ENCODE measurements around the gene PRKCZ. TPM values are rescaled to one million over a fixed set of nuclear protein-coding genes. Genes with fewer than 3 reads are reported as not detected.

Gene PRKCZ
- total RNA-seq, 3 donors from 2014 or later (not counting 1 experiment from before 2014, with no cell fraction given), result 25.1 to 37.1 (median 30.5) TPM

DNA sequence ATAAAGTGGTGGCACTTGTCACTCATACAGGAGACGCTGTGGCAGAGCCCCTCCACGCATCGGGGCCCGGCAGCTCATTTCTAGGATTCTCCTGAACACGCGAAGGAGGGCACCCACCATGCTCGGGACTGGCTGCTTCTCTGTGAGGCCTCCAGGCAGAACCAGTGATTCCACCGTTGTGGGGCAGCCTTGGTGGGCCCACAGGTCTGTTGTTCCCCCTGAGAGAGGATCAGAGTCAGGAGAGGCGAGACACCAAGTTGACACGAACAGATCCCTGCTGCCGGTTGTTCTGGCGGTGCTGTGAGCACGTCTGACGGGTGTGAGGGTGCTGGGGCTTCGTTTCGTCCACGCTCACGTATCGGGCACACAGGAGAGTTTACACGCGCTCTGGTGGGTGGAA lies 26.6 kb downstream of the PRKCZ start:
- Histone ChIP-seq H3K9me3 (ENCODE audit: control insufficient read depth, insufficient read depth, low read length) (peaks cover 19% of the 10 kb centered on the region), H3K4me3 (ENCODE audit: low read length) (no peak overlapping the region), H3K27ac (ENCODE audit: low read length) (no peak overlapping the region), H3K27me3 (ENCODE audit: control insufficient read depth, insufficient read depth, low read length) (no peaks in the 10 kb centered on the region), H3K36me3 (ENCODE audit: control insufficient read depth, insufficient read depth, low read length) (no peaks in the 10 kb centered on the region), H3K4me1 (ENCODE audit: control insufficient read depth, insufficient read depth, low read length) (peaks cover 11% of the 10 kb centered on the region)
- peaks cover 21% of the 10 kb centered on the region for H3K36me3 Mint-ChIP-seq
- H3K4me3 Mint-ChIP-seq, result no peak overlapping the region
- intact Hi-C loops (cut with micrococcal nuclease), result no loop called here
- no peak for TF ChIP-seq CTCF (IDR thresholded peaks at IDR 0.05)
- DNase-seq, result no peak
- H3K27me3 Mint-ChIP-seq (ENCODE audit: low read depth in 2 of 2), result no peaks in the 10 kb centered on the region
- no peak for ATAC-seq
- H3K4me1 Mint-ChIP-seq, result peaks cover 4 to 15% of the 10 kb centered on the region in 2 donors
- H3K27ac Mint-ChIP-seq, result no peak overlapping the region
- WGBS (ENCODE audit: insufficient coverage), result 94% methylated on average over 21 of the region's 21 CpGs
- H3K9me3 Mint-ChIP-seq, result peaks cover 4 to 13% of the 10 kb centered on the region in 2 donors

- H3K36me3 ChIP-seq (ENCODE audit: control insufficient read depth, insufficient read depth, low read length), result no peaks in the 10 kb centered on the region
- H3K4me3 Mint-ChIP-seq, result no peak overlapping the region
Measured at GRCh38 chr1:2078170-2078569, 28.0 kb downstream of the PRKCZ start.

DNA sequence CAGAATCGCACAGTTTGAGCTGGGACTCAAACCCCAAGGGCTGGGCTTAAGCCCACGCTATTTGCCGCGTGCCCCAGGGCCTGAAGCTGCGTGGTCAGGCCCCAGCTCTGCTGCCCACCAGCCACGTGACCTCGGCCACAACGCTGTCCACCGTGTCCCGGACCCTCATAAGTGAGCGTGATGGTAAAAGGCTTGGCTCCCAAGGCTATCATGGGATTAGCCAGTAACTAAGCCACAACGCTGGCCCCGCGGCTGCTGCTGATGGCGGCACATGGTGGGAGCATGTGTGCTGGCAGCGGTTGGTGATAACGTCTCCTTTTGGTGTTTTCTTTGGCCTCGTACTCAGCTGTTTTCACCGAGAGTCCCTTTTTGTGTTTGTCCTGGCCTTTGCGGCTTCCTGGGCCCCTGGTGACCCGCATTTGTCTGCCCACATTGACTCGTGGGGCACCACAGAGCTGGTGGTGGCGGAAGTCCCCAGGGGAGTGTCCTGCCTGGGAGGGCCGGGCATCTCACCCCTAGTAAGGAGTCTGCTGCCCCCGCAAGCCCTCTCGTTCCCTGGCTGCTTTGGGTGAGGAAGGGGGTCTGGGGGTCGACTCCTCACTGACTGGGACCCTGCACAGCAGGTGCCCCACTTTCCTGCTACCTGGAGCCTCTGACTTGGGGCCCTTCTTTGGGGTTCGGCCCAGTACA lies 29.3 kb downstream of the PRKCZ start:
- no peak for TF ChIP-seq CTCF (IDR thresholded peaks at IDR 0.05)
- no peak overlapping the region for H3K27ac Mint-ChIP-seq
- intact Hi-C loops (cut with micrococcal nuclease), result no loop called here
- H3K27me3 Mint-ChIP-seq (ENCODE audit: low read depth in 2 of 2), result no peaks in the 10 kb centered on the region
- DNase-seq (no peak), ATAC-seq (no peak)
- H3K27me3 ChIP-seq (ENCODE audit: control insufficient read depth, insufficient read depth, low read length), result no peaks in the 10 kb centered on the region
- no peak overlapping the region for H3K4me3 ChIP-seq (ENCODE audit: low read length)
- H3K4me3 Mint-ChIP-seq, result no peak overlapping the region
- H3K27ac ChIP-seq (ENCODE audit: low read length), result no peak overlapping the region
- peaks cover 19% of the 10 kb centered on the region for H3K9me3 ChIP-seq (ENCODE audit: control insufficient read depth, insufficient read depth, low read length)
- 86% methylated on average over 28 of the region's 28 CpGs for WGBS (ENCODE audit: insufficient coverage)
- H3K4me1 Mint-ChIP-seq, result peaks cover 0 to 12% of the 10 kb centered on the region in 2 donors
- peaks cover 21% of the 10 kb centered on the region for H3K36me3 Mint-ChIP-seq
- H3K9me3 Mint-ChIP-seq, result peaks cover 4 to 13% of the 10 kb centered on the region in 2 donors
- peaks cover 11% of the 10 kb centered on the region for H3K4me1 ChIP-seq (ENCODE audit: control insufficient read depth, insufficient read depth, low read length)
- H3K36me3 ChIP-seq (ENCODE audit: control insufficient read depth, insufficient read depth, low read length), result no peaks in the 10 kb centered on the region

More at GRCh38 chr1:2078170-2078569, 28.0 kb downstream of the PRKCZ start:
- 97% methylated on average over 5 of the region's 7 CpGs for WGBS (ENCODE audit: insufficient coverage)
- no peak for TF ChIP-seq CTCF (IDR thresholded peaks at IDR 0.05)
- Histone ChIP-seq H3K4me1 (ENCODE audit: control insufficient read depth, insufficient read depth, low read length) (peaks cover 11% of the 10 kb centered on the region), H3K27me3 (ENCODE audit: control insufficient read depth, insufficient read depth, low read length) (no peaks in the 10 kb centered on the region), H3K27ac (ENCODE audit: low read length) (no peak overlapping the region), H3K9me3 (ENCODE audit: control insufficient read depth, insufficient read depth, low read length) (peaks cover 19% of the 10 kb centered on the region), H3K4me3 (ENCODE audit: low read length) (no peak overlapping the region)
- Mint-ChIP-seq H3K4me1 (peaks cover 0 to 15% of the 10 kb centered on the region in 2 donors), H3K9me3 (peaks cover 4 to 13% of the 10 kb centered on the region in 2 donors), H3K36me3 (peaks cover 21% of the 10 kb centered on the region), H3K27me3 (ENCODE audit: low read depth in 2 of 2) (no peaks in the 10 kb centered on the region), H3K27ac (no peak overlapping the region)
- ATAC-seq (no peak), DNase-seq (no peak)
- intact Hi-C loops (cut with micrococcal nuclease), result no loop called here

DNA sequence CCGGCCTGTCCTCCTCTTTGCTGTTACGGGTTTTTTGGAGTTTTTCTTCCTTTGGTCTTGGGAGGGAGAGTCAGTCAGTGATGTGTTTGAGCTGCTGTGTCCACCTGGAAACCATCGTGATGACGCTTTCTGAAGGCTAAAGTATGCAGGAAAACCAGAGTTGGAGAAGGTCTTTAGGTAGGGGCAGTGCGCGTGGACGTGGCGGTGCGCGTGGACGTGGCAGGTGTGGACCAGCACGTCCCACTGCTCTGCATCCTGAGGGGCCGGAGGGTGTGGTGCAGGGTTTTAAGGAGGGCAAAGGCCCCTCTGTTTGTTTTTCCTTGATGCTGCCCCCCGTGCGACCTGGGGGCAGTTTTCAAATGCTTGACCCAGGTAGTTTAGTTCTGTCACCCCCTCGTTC lies 29.9 kb downstream of the PRKCZ start:
- H3K27me3 ChIP-seq (ENCODE audit: control insufficient read depth, insufficient read depth, low read length), result no peaks in the 10 kb centered on the region
- H3K9me3 ChIP-seq (ENCODE audit: control insufficient read depth, insufficient read depth, low read length), result peaks cover 19% of the 10 kb centered on the region
- TF ChIP-seq CTCF (IDR thresholded peaks at IDR 0.05), result no peak
- no peak for DNase-seq
- peaks cover 4 to 13% of the 10 kb centered on the region in 2 donors for H3K9me3 Mint-ChIP-seq
- H3K36me3 Mint-ChIP-seq, result peaks cover 21% of the 10 kb centered on the region
- no peak overlapping the region for H3K4me3 ChIP-seq (ENCODE audit: low read length)
- ATAC-seq, result no peak
- H3K4me1 ChIP-seq (ENCODE audit: control insufficient read depth, insufficient read depth, low read length), result peaks cover 11% of the 10 kb centered on the region
- H3K4me3 Mint-ChIP-seq, result no peak overlapping the region
- no peak overlapping the region for H3K27ac ChIP-seq (ENCODE audit: low read length)
- peaks cover 0 to 6% of the 10 kb centered on the region in 2 donors for H3K4me1 Mint-ChIP-seq
- no peaks in the 10 kb centered on the region for H3K36me3 ChIP-seq (ENCODE audit: control insufficient read depth, insufficient read depth, low read length)
- intact Hi-C loops (cut with micrococcal nuclease), result no loop called here
- no peak overlapping the region for H3K27ac Mint-ChIP-seq
- H3K27me3 Mint-ChIP-seq (ENCODE audit: low read depth in 2 of 2), result no peaks in the 10 kb centered on the region
- 99% methylated on average over 16 of the region's 16 CpGs for WGBS (ENCODE audit: insufficient coverage)
